Colonic mucosa (tissue), 4 donors: ENCODE results near the gene TMEM190. TPM values are rescaled to one million over a fixed set of nuclear protein-coding genes. Genes with fewer than 3 reads are reported as not detected.

Experiments
- DNase-seq: peaks from one replicate; pipeline ENCODE4 v3.0.0-alpha.2; 2020
- H3K27ac ChIP-seq: fragments of 200-600 bp; one replicate; pipeline ENCODE4 v1.8.0; 2021
- H3K27me3 ChIP-seq: fragments of 200-600 bp; one replicate; pipeline ENCODE4 v1.8.0; 2021
- H3K36me3 ChIP-seq: fragments of 200-600 bp; one replicate; pipeline ENCODE4 v1.8.0; 2021
- H3K4me1 ChIP-seq: fragments of 200-600 bp; one replicate; pipeline ENCODE4 v1.8.0; 2021; ENCODE audit warnings: mild to moderate bottlenecking
- H3K4me3 ChIP-seq: fragments of 200-600 bp; one replicate; pipeline ENCODE4 v1.8.0; 2021
- H3K9ac ChIP-seq, 2 donors: one replicate each; pipeline ENCODE4 v1.7.0; 2013; ENCODE audit warnings: control low read depth in 2 of 2, low read depth in 2 of 2, low read length in 2 of 2
- H3K9me3 ChIP-seq: fragments of 200-600 bp; one replicate; pipeline ENCODE4 v1.8.0; 2021
- CTCF ChIP-seq: fragments of 200-600 bp; IDR thresholded peaks from one replicate; pipeline ENCODE4 v1.8.0; 2022; ENCODE audit warnings: antibody characterized with exemption, mild to moderate bottlenecking
- intact Hi-C: fragments of 100-400 bp; cut with DNase I; formaldehyde crosslinking; loops from one replicate; pipeline ENCODE4 v1.14.1; 2022
- total RNA-seq, 2 donors: library from RNA; stranded (reverse); fragmentation: NEBNext Ultra II Directional in 1 of 2; extraction: Animal tissue kit (Norgen Biotek cat#: 25700) in 1 of 2; gene quantifications; one replicate each; pipeline ENCODE4 v1.2.1, GENCODE V29; 2021
- donor health status: healthy.
- donor health status: DM: no; HTN: no; CAD: no.
- donor health status: DM: no; HTN: no; CAD: no.

TMEM190 gene
- total RNA-seq, 2 donors from 2014 or later: not detected

GRCh38 chr19:55365964-55366363 is 10.7 kb upstream of the TMEM190 start:
- no peak for TF ChIP-seq CTCF
- Histone ChIP-seq H3K27me3 (peaks cover 28% of the 10 kb centered on the region), H3K27ac (no peak overlapping the region), H3K4me3 (no peak overlapping the region), H3K4me1 (peaks cover 4% of the 10 kb centered on the region), H3K9me3 (no peaks in the 10 kb centered on the region), H3K9ac (no peak overlapping the region), H3K36me3 (no peaks in the 10 kb centered on the region)
- DNase-seq: no peak
- intact Hi-C loops: no loop called here

GRCh38 chr19:55366790-55367189 is 9.8 kb upstream of the TMEM190 start:
- intact Hi-C loops: no loop called here
- H3K27me3 ChIP-seq: peaks cover 36% of the 10 kb centered on the region
- TF ChIP-seq CTCF: no peak

GRCh38 chr19:55368106-55368505 is 8.5 kb upstream of the TMEM190 start:
- no peak for TF ChIP-seq CTCF
- H3K4me3 ChIP-seq: no peak overlapping the region
- intact Hi-C loops: no loop called here
- H3K4me1 ChIP-seq: peaks cover 4% of the 10 kb centered on the region
- H3K27me3 ChIP-seq: peaks cover 48% of the 10 kb centered on the region
- no peak overlapping the region for H3K27ac ChIP-seq
- no peaks in the 10 kb centered on the region for H3K36me3 ChIP-seq
- no peaks in the 10 kb centered on the region for H3K9me3 ChIP-seq
- H3K9ac ChIP-seq: no peak overlapping the region
- DNase-seq: no peak

More at GRCh38 chr19:55366790-55367189, 9.8 kb upstream of the TMEM190 start:
- Histone ChIP-seq H3K4me1 (peaks cover 4% of the 10 kb centered on the region), H3K9me3 (no peaks in the 10 kb centered on the region), H3K27ac (no peak overlapping the region), H3K4me3 (no peak overlapping the region), H3K9ac (no peak overlapping the region), H3K36me3 (no peaks in the 10 kb centered on the region)
- no peak for DNase-seq

GRCh38 chr19:55368701-55369563 is 7.7 kb upstream of the TMEM190 start:
- no peak for TF ChIP-seq CTCF
- Histone ChIP-seq H3K27ac (no peak overlapping the region), H3K36me3 (no peaks in the 10 kb centered on the region), H3K9me3 (no peaks in the 10 kb centered on the region), H3K9ac (no peak overlapping the region), H3K4me1 (peaks cover 4% of the 10 kb centered on the region), H3K27me3 (peaks cover 49% of the 10 kb centered on the region), H3K4me3 (no peak overlapping the region)
- no peak for DNase-seq
- intact Hi-C loops: no loop called here

- no peak overlapping the region for H3K9ac ChIP-seq
- H3K4me3 ChIP-seq: peak overlapping the region; percentile 17
- peaks cover 4% of the 10 kb centered on the region for H3K4me1 ChIP-seq
- peaks cover 53% of the 10 kb centered on the region for H3K27me3 ChIP-seq
- H3K9me3 ChIP-seq: no peaks in the 10 kb centered on the region
- no peak for TF ChIP-seq CTCF
- no peak overlapping the region for H3K27ac ChIP-seq
- intact Hi-C loops: no loop called here
- DNase-seq: no peak
- no peaks in the 10 kb centered on the region for H3K36me3 ChIP-seq
Observed at GRCh38 chr19:55369653-55370304, 6.8 kb upstream of the TMEM190 start.
